T1000 (cell line): ENCODE measurements around the gene ITPR3.
"Not testable (repeated sequence)": the region's sequence is repeated elsewhere in the genome, so short reads cannot be mapped to it uniquely, and the experiment has no call there.

Source experiments
- DNase-seq: peaks from one replicate; lab custom pipeline; 2025; ENCODE audit warnings: mixed read lengths; lab: John Stamatoyannopoulos, UW

Gene ITPR3

GRCh38 chr6:33613795-33614168 lies 7.3 kb upstream of the ITPR3 start:
- peak; percentile 85 for DNase-seq

GRCh38 chr6:33616113-33616512 lies 5.0 kb upstream of the ITPR3 start:
- DNase-seq, result no peak

GRCh38 chr6:33616913-33617312 lies 4.2 kb upstream of the ITPR3 start:
- no peak for DNase-seq

GRCh38 chr6:33619166-33619840 lies 1.8 kb upstream of the ITPR3 start:
- DNase-seq, result no peak

GRCh38 chr6:33620158-33620855 lies 815 bp upstream of the ITPR3 start:
- DNase-seq, result no peak

- no peak for DNase-seq
Measured at GRCh38 chr6:33621711-33622388, 728 bp downstream of the ITPR3 start.

- no peak for DNase-seq
Measured at GRCh38 chr6:33622456-33623431, 1.6 kb downstream of the ITPR3 start.

- DNase-seq, result no peak
Measured at GRCh38 chr6:33623895-33624381, 2.8 kb downstream of the ITPR3 start.

GRCh38 chr6:33624856-33625255 lies 3.7 kb downstream of the ITPR3 start:
- no peak for DNase-seq

- no peak for DNase-seq
Measured at GRCh38 chr6:33627876-33628275, 6.8 kb downstream of the ITPR3 start.

- no peak for DNase-seq
Measured at GRCh38 chr6:33628401-33628964, 7.4 kb downstream of the ITPR3 start.

- DNase-seq, result no peak
Measured at GRCh38 chr6:33630014-33630413, 8.9 kb downstream of the ITPR3 start.

- DNase-seq, result not testable (repeated sequence)
Measured at GRCh38 chr6:33631521-33631920, 10.4 kb downstream of the ITPR3 start.

- DNase-seq, result no peak
Measured at GRCh38 chr6:33631971-33632557, 10.9 kb downstream of the ITPR3 start.

- no peak for DNase-seq
Measured at GRCh38 chr6:33632558-33633039, 11.5 kb downstream of the ITPR3 start.

GRCh38 chr6:33633084-33633461 lies 12.0 kb downstream of the ITPR3 start:
- no peak for DNase-seq

- peak; percentile 40 for DNase-seq
Measured at GRCh38 chr6:33633462-33634158, 12.5 kb downstream of the ITPR3 start.

GRCh38 chr6:33634161-33634727 lies 13.1 kb downstream of the ITPR3 start:
- DNase-seq, result no peak

GRCh38 chr6:33634946-33635345 lies 13.8 kb downstream of the ITPR3 start:
- no peak for DNase-seq

GRCh38 chr6:33636655-33637054 lies 15.5 kb downstream of the ITPR3 start:
- DNase-seq, result no peak
